ENCODE data around the gene STK16. TPM values are rescaled to one million over a fixed set of nuclear protein-coding genes. Genes with fewer than 3 reads are reported as not detected.

Gene STK16
- total and polyA plus RNA-seq, 4 donors = 5.8 to 44.3 (median 23.7) TPM

GRCh38 chr2:219213486-219214071, 31.7 kb upstream of the STK16 start:
- DNase-seq (ENCODE audit: low spot score) = peak; percentile 29
- 96% methylated on average over 10 of the region's 10 CpGs for WGBS
- TF ChIP-seq RAD21 (IDR thresholded peaks at IDR 0.05) = no peak
- TF ChIP-seq FOXA2 (IDR thresholded peaks at IDR 0.05) = no peak
- TF ChIP-seq SP1 (IDR thresholded peaks at IDR 0.05) = no peak
- no peak for TF ChIP-seq NR2F2 (IDR thresholded peaks at IDR 0.05)
- TF ChIP-seq MAX (IDR thresholded peaks at IDR 0.05) = no peak
- no peak for TF ChIP-seq TAF1 (conservative IDR thresholded peaks at IDR 0.05)
- TF ChIP-seq HNF4G (IDR thresholded peaks at IDR 0.05) = no peak
- Histone ChIP-seq H3K9me3 (ENCODE audit: control insufficient read depth in 4 of 4, low read length in 3 of 4) (no peaks in the 10 kb centered on the region), H3K4me1 (ENCODE audit: control insufficient read depth in 4 of 4, insufficient read depth in 4 of 4, low read length in 3 of 4) (peaks cover 0 to 17% (median 13%) of the 10 kb centered on the region in 4 donors), H3K36me3 (ENCODE audit: control insufficient read depth in 4 of 4, insufficient read depth in 3 of 4, low read depth in 1 of 4, low read length in 3 of 4) (peaks cover 11 to 37% (median 15%) of the 10 kb centered on the region in 4 donors), H3K27me3 (ENCODE audit: control insufficient read depth in 4 of 4, insufficient read depth in 4 of 4, low read length in 3 of 4) (no peaks in the 10 kb centered on the region), H3K27ac (ENCODE audit: low read depth in 1 of 2, low read length in 2 of 2) (no peak overlapping the region), H3K9ac (ENCODE audit: low read depth in 1 of 2, low read length in 2 of 2) (no peak overlapping the region), H3K4me3 (ENCODE audit: low read depth in 1 of 3, low read length in 3 of 3) (no peak overlapping the region)

- Histone ChIP-seq H3K9me3 (ENCODE audit: control insufficient read depth in 4 of 4, low read length in 3 of 4) (no peaks in the 10 kb centered on the region), H3K27ac (ENCODE audit: low read depth in 1 of 2, low read length in 2 of 2) (no peak overlapping the region), H3K4me3 (ENCODE audit: low read depth in 1 of 3, low read length in 3 of 3) (no peak overlapping the region), H3K36me3 (ENCODE audit: control insufficient read depth in 4 of 4, insufficient read depth in 3 of 4, low read depth in 1 of 4, low read length in 3 of 4) (peaks cover 11 to 32% (median 15%) of the 10 kb centered on the region in 4 donors), H3K4me1 (ENCODE audit: control insufficient read depth in 4 of 4, insufficient read depth in 4 of 4, low read length in 3 of 4) (peaks cover 1 to 19% (median 12%) of the 10 kb centered on the region in 4 donors), H3K27me3 (ENCODE audit: control insufficient read depth in 4 of 4, insufficient read depth in 4 of 4, low read length in 3 of 4) (no peaks in the 10 kb centered on the region), H3K9ac (ENCODE audit: low read depth in 1 of 2, low read length in 2 of 2) (no peak overlapping the region)
- DNase-seq (ENCODE audit: low spot score) = no peak
- WGBS = 97% methylated on average over 15 of the region's 15 CpGs
- no peak for TF ChIP-seq HNF4A (conservative IDR thresholded peaks at IDR 0.05)
- TF ChIP-seq ZBTB33 (IDR thresholded peaks at IDR 0.05) = no peak
- TF ChIP-seq REST (IDR thresholded peaks at IDR 0.05) = no peak
- TF ChIP-seq EGR1 (IDR thresholded peaks at IDR 0.05; ENCODE audit: low read depth in 2 of 2) = no peak
- TF ChIP-seq FOXA1 (IDR thresholded peaks at IDR 0.05) = no peak
- no peak for TF ChIP-seq RAD21 (IDR thresholded peaks at IDR 0.05)
- TF ChIP-seq JUND (IDR thresholded peaks at IDR 0.05) = no peak
These were observed 31.1 kb upstream of the STK16 start for GRCh38 chr2:219214141-219214540.

GRCh38 chr2:219214786-219215185, 30.5 kb upstream of the STK16 start:
- Histone ChIP-seq H3K4me3 (ENCODE audit: low read depth in 1 of 3, low read length in 3 of 3) (no peak overlapping the region), H3K4me1 (ENCODE audit: control insufficient read depth in 4 of 4, insufficient read depth in 4 of 4, low read length in 3 of 4) (peaks cover 5 to 25% (median 18%) of the 10 kb centered on the region in 4 donors), H3K27me3 (ENCODE audit: control insufficient read depth in 4 of 4, insufficient read depth in 4 of 4, low read length in 3 of 4) (no peaks in the 10 kb centered on the region), H3K9me3 (ENCODE audit: control insufficient read depth in 4 of 4, low read length in 3 of 4) (no peaks in the 10 kb centered on the region), H3K36me3 (ENCODE audit: control insufficient read depth in 4 of 4, insufficient read depth in 3 of 4, low read depth in 1 of 4, low read length in 3 of 4) (peaks cover 10 to 29% (median 11%) of the 10 kb centered on the region in 4 donors), H3K27ac (ENCODE audit: low read depth in 1 of 2, low read length in 2 of 2) (no peak overlapping the region), H3K9ac (ENCODE audit: low read depth in 1 of 2, low read length in 2 of 2) (no peak overlapping the region)
- WGBS = 97% methylated on average over 6 of the region's 6 CpGs
- no peak for DNase-seq (ENCODE audit: low spot score)
- no peak for TF ChIP-seq JUND (IDR thresholded peaks at IDR 0.05)
- TF ChIP-seq YY1 (IDR thresholded peaks at IDR 0.05) = no peak
- TF ChIP-seq RAD21 (IDR thresholded peaks at IDR 0.05) = no peak
- no peak for TF ChIP-seq CTCF (IDR thresholded peaks at IDR 0.05; ENCODE audit: low read depth, low read length, missing input control)
- TF ChIP-seq HNF4G (IDR thresholded peaks at IDR 0.05) = no peak
- TF ChIP-seq HNF4A (conservative IDR thresholded peaks at IDR 0.05) = no peak
- TF ChIP-seq FOXA1 (IDR thresholded peaks at IDR 0.05) = no peak
- no peak for TF ChIP-seq GABPA (IDR thresholded peaks at IDR 0.05 in 1 of 2, conservative IDR thresholded peaks at IDR 0.05 in 1 of 2)
- TF ChIP-seq MAX (IDR thresholded peaks at IDR 0.05) = no peak
- TF ChIP-seq NR2F2 (IDR thresholded peaks at IDR 0.05) = no peak
- no peak for TF ChIP-seq ZBTB33 (IDR thresholded peaks at IDR 0.05)
- TF ChIP-seq FOXA2 (IDR thresholded peaks at IDR 0.05) = no peak

Data from liver (tissue), 9 donors.